Measurements from ENCODE around the gene SRRM1. TPM values are rescaled to one million over a fixed set of nuclear protein-coding genes. Genes with fewer than 3 reads are reported as not detected.
"Not testable (repeated sequence)": the region's sequence is repeated elsewhere in the genome, so short reads cannot be mapped to it uniquely, and the experiment has no call there.

Gene SRRM1
- total RNA-seq, 1 donor from 2014 or later: 93.0 TPM

DNA sequence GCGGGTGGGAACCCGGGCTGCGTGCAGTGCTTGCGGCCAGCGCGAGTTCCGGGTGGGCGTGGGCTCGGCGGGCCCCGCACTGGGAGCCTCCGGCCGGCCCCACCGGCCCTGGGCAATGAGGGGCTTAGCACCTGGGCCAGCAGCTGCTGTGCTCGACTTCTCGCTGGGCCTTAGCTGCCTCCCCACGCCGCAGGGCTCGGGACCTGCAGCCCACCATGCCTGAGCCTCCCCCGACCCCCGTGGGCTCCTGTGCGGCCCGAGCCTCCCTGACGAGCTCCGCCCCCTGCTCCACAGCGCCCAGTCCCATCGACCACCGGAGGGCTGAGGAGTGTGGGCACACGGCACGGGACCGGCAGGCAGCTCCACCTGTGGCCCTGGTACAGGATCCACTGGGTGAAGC lies 78.4 kb downstream of the SRRM1 start:
- peaks cover 44% of the 10 kb centered on the region for H3K4me1 Mint-ChIP-seq (ENCODE audit: low read depth)
- H3K36me3 Mint-ChIP-seq (ENCODE audit: low read depth): no peaks in the 10 kb centered on the region
- H3K9me3 Mint-ChIP-seq (ENCODE audit: low read depth): no peaks in the 10 kb centered on the region
- H3K27me3 Mint-ChIP-seq (ENCODE audit: low read depth): no peaks in the 10 kb centered on the region
- no peak overlapping the region for H3K4me3 Mint-ChIP-seq (ENCODE audit: unreplicated experiment)
- no peak overlapping the region for H3K27ac Mint-ChIP-seq (ENCODE audit: unreplicated experiment)
- no peak for DNase-seq (ENCODE audit: low spot score)
- TF ChIP-seq, protein P1, sequence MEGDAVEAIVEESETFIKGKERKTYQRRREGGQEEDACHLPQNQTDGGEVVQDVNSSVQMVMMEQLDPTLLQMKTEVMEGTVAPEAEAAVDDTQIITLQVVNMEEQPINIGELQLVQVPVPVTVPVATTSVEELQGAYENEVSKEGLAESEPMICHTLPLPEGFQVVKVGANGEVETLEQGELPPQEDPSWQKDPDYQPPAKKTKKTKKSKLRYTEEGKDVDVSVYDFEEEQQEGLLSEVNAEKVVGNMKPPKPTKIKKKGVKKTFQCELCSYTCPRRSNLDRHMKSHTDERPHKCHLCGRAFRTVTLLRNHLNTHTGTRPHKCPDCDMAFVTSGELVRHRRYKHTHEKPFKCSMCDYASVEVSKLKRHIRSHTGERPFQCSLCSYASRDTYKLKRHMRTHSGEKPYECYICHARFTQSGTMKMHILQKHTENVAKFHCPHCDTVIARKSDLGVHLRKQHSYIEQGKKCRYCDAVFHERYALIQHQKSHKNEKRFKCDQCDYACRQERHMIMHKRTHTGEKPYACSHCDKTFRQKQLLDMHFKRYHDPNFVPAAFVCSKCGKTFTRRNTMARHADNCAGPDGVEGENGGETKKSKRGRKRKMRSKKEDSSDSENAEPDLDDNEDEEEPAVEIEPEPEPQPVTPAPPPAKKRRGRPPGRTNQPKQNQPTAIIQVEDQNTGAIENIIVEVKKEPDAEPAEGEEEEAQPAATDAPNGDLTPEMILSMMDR (IDR thresholded peaks at IDR 0.05): no peak

DNA sequence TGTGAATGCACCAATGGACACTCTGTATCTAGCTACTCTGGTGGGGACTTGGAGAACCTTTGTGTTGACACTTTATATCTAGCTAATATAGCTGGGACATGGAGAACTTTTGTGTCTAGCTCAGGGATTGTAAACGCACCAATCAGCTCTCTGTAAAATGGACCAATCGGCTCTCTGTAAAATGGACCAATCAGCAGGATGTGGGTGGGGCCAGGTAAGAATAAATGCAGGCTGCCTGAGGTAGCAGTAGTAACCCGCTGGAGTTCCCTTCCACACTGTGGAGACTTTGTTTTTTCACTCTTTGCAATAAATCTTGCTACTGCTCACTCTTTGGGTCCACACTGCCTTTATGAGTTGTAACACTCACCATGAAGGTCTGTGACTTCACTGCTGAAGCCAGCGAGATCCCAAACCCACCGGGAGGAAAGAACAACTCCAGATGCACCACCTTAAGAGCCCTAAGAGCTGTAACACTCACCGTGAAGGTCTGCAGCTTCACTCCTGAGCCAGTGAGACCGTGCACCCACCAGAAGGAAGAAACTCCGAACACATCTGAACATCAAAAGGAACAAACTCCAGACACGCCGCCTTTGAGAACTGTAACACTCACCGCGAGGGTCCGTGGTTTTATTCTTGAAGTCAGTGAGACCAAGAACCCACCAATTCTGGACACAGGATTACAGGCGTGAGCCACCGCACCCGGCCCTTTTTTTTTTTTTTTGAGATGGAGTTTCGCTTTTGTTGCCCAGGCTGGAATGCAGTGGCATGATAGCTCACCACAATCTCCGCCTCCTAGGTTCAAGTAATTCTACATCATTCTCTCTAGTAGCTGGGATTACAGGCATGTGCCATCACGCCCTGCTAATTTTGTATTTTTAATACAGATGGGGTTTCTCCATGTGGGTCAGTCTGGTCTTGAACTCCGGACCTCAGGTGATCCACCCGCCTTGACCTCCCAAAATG lies 79.3 kb downstream of the SRRM1 start:
- not testable (repeated sequence) for H3K36me3 Mint-ChIP-seq (ENCODE audit: low read depth); H3K27ac Mint-ChIP-seq (ENCODE audit: unreplicated experiment); H3K4me3 Mint-ChIP-seq (ENCODE audit: unreplicated experiment); DNase-seq (ENCODE audit: low spot score); H3K27me3 Mint-ChIP-seq (ENCODE audit: low read depth); H3K9me3 Mint-ChIP-seq (ENCODE audit: low read depth)
- peaks cover 52% of the 10 kb centered on the region for H3K4me1 Mint-ChIP-seq (ENCODE audit: low read depth)

Other genes with a start within 250 kb of the SRRM1 start
- 5.0 to 6.8 TPM (median 5.8 TPM) in 3 replicates for gene STPG1, start 229.5 kb upstream of the SRRM1 start, total RNA-seq
- gene NIPAL3, start 227.5 kb upstream of the SRRM1 start, total RNA-seq: 27.1 to 35.3 TPM (median 29.3 TPM) in 3 replicates
- 14.5 to 16.2 TPM (median 15.2 TPM) in 3 replicates for gene RCAN3, start 140.5 kb upstream of the SRRM1 start, total RNA-seq
- gene NCMAP, start 87.2 kb upstream of the SRRM1 start, total RNA-seq: not detected in 3 replicates
- gene CLIC4, start 102.1 kb downstream of the SRRM1 start, total RNA-seq: 282 to 430 TPM (median 411 TPM) in 3 replicates

Measured in chondrocyte (in vitro differentiated cells).